ENCODE data around the gene NPIPB2. TPM values are rescaled to one million over a fixed set of nuclear protein-coding genes. Genes with fewer than 3 reads are reported as not detected.

Gene NPIPB2
- total and polyA plus RNA-seq, 10 of the 15 experiments (the other 5 are each of a cell fraction or from before 2014, with no cell fraction given): 1.9 to 29.3 (median 10.8) TPM

- TF ChIP-seq IRF3 (IDR thresholded peaks at IDR 0.05) (no peak), FOXK2 (IDR thresholded peaks at IDR 0.05) (no peak), REST (IDR thresholded peaks at IDR 0.05; ENCODE audit: low read depth, low read length) (0 out of 2 replicates have a peak, but pooled peaks have one; percentile 12), USF1 (IDR thresholded peaks at IDR 0.05; ENCODE audit: borderline replicate concordance, extremely low read length, insufficient read depth, low read depth, low read length) (no peak), NRF1 (conservative IDR thresholded peaks at IDR 0.05; ENCODE audit: low read depth, low read length) (no peak), RB1 (IDR thresholded peaks at IDR 0.05; ENCODE audit: borderline replicate concordance) (no peak), PBX3 (IDR thresholded peaks at IDR 0.05; ENCODE audit: insufficient replicate concordance, low read depth, low read length) (no peak), HCFC1 (IDR thresholded peaks at IDR 0.05; ENCODE audit: low read length) (no peak), CREB1 (IDR thresholded peaks at IDR 0.05; ENCODE audit: low read depth) (peak; percentile 25; the same call in 1 of the 2 replicates), ZBTB11 (CRISPR knock-in tag; IDR thresholded peaks at IDR 0.05) (no peak), NKRF (conservative IDR thresholded peaks at IDR 0.05) (0 out of 2 replicates have a peak, but pooled peaks have one; percentile 45), ZNF274 (IDR thresholded peaks at IDR 0.05; ENCODE audit: insufficient read depth, insufficient read length) (no peak), ZNF384 (IDR thresholded peaks at IDR 0.05; ENCODE audit: borderline replicate concordance, low read depth, low read length) (no peak), ATF7 (IDR thresholded peaks at IDR 0.05; ENCODE audit: low read depth) (peak; percentile 74), SP1 (IDR thresholded peaks at IDR 0.05; ENCODE audit: low read depth, low read length) (no peak), POLR2AphosphoS5 (IDR thresholded peaks at IDR 0.05; ENCODE audit: low read length) (peak; percentile 62; the same call in 1 of the 2 replicates)
Measured at GRCh38 chr16:11966173-11966572, 24.3 kb upstream of the NPIPB2 start (continued).

Data from GM12878 (cell line).